Nephron (organoid): ENCODE results near the gene SMG6.
"Not testable (repeated sequence)": the region's sequence is repeated elsewhere in the genome, so short reads cannot be mapped to it uniquely, and the experiment has no call there.

Experiments
- H3K27ac Mint-ChIP-seq, 3 experiments: 2 replicates each; pipeline ENCODE4 v1.8.0; 2020; ENCODE audit warnings: mixed read lengths in 3 of 3, mild to moderate bottlenecking in 2 of 3, moderate library complexity in 1 of 3
- H3K27me3 Mint-ChIP-seq: 2 replicates; pipeline ENCODE4 v1.8.0; 2021; ENCODE audit warnings: low read depth, mild to moderate bottlenecking, moderate library complexity, mixed read lengths
- H3K36me3 Mint-ChIP-seq: 2 replicates; pipeline ENCODE4 v1.8.0; 2020; ENCODE audit warnings: low read depth, mixed read lengths
- H3K4me1 Mint-ChIP-seq: 2 replicates; pipeline ENCODE4 v1.8.0; 2020; ENCODE audit warnings: mixed read lengths
- H3K4me3 Mint-ChIP-seq, 3 experiments: 2 replicates each; pipeline ENCODE4 v1.8.0; 2020; ENCODE audit warnings: mild to moderate bottlenecking in 3 of 3, mixed read lengths in 3 of 3, moderate library complexity in 2 of 3
- H3K9me3 Mint-ChIP-seq: 2 replicates; pipeline ENCODE4 v1.8.0; 2020; ENCODE audit warnings: mixed read lengths
- TF ChIP-seq, protein P1 (sequence below), 3 experiments: fragments of 200-600 bp; sonication (generic); IDR thresholded peaks; one replicate each; pipeline ENCODE4 v1.5.0; 2021; ENCODE audit warnings: antibody characterized with exemption in 3 of 3; ENCODE audit not compliant: unreplicated experiment in 3 of 3

SMG6 gene

DNA sequence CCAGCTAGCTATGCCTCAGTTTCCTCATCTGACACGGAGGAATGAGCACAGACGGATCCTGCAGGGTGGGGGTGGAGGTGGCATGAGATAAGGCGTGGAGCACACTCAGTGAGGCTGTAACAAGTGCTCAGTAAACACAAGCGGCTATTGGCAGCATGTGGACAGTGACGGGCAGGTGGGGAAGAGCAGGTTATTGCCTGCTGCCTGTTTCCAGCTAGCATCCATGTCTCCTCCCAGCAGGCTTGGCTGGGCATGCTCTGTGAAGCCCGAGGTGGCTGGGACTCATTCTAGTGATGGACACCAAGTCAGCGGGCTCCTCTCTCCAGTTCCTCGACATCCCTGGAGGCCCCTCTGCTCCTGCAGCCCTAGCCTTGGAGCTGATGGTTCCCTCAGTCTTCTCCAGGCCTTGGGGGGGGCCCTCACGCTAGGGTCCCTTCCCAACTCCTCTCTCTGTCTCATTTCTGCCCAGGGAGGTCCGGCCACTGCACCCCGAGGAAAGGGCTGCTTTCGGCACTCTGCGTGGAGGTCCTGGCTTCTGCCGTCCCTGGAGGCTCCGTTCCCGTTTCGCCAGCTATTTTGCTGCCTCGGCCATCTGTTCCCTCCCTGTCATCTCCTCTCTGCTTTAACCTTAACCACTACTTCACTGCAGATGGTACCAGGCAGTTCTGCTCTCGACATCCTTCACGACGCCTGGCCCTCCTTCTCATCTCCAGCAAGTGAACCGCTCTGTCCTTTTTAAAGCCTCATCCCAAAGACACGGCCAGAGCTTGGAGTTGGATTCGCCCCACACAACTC is 284.7 kb downstream of the SMG6 start:
- Mint-ChIP-seq H3K4me1 (peaks cover 11% of the 10 kb centered on the region), H3K27me3 (peaks cover 83% of the 10 kb centered on the region), H3K27ac (no peak overlapping the region), H3K36me3 (no peaks in the 10 kb centered on the region), H3K9me3 (peaks cover 1% of the 10 kb centered on the region), H3K4me3 (no peak overlapping the region)
- TF ChIP-seq, protein P1, sequence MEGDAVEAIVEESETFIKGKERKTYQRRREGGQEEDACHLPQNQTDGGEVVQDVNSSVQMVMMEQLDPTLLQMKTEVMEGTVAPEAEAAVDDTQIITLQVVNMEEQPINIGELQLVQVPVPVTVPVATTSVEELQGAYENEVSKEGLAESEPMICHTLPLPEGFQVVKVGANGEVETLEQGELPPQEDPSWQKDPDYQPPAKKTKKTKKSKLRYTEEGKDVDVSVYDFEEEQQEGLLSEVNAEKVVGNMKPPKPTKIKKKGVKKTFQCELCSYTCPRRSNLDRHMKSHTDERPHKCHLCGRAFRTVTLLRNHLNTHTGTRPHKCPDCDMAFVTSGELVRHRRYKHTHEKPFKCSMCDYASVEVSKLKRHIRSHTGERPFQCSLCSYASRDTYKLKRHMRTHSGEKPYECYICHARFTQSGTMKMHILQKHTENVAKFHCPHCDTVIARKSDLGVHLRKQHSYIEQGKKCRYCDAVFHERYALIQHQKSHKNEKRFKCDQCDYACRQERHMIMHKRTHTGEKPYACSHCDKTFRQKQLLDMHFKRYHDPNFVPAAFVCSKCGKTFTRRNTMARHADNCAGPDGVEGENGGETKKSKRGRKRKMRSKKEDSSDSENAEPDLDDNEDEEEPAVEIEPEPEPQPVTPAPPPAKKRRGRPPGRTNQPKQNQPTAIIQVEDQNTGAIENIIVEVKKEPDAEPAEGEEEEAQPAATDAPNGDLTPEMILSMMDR (IDR thresholded peaks at IDR 0.05; ENCODE audit: unreplicated experiment in 3 of 3), result no peak

DNA sequence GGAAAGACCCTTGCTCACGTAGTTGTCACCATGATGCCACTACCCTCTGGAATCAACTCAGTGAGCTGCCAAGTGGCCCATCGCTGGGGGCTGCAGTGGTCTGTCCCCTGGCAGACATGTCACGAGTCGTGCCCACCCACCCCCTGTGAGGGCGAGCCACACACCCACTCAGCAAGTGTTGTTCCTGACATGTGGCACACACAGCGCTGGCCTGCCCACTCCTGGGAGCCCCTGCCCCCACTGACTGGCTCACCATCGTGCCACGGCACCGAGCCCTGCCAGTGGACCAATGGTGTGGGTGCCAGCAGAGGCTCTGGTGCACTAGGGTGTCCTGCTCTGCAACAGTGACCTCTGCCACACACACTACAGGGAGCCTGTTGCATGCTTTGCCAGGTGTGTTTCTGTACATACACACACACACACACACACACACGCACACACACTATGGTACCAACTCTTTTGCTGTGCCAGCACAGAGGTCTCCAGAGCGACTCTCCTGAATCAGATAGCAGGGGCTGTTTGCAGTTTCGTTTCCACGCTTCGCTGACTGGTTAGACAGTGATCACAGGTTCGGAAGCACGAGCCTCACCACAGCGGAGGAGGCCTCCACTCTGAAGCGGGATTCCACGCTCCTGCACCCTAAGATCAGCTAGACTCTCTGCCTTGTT is 286.2 kb downstream of the SMG6 start:
- Mint-ChIP-seq H3K9me3 (peaks cover 3% of the 10 kb centered on the region), H3K27me3 (peaks cover 81% of the 10 kb centered on the region), H3K27ac (peak overlapping the region in 1 of 3 experiments; percentile 10), H3K4me1 (peaks cover 14% of the 10 kb centered on the region), H3K4me3 (no peak overlapping the region), H3K36me3 (no peaks in the 10 kb centered on the region)
- TF ChIP-seq, protein P1 (IDR thresholded peaks at IDR 0.05; ENCODE audit: unreplicated experiment in 3 of 3), result no peak

DNA sequence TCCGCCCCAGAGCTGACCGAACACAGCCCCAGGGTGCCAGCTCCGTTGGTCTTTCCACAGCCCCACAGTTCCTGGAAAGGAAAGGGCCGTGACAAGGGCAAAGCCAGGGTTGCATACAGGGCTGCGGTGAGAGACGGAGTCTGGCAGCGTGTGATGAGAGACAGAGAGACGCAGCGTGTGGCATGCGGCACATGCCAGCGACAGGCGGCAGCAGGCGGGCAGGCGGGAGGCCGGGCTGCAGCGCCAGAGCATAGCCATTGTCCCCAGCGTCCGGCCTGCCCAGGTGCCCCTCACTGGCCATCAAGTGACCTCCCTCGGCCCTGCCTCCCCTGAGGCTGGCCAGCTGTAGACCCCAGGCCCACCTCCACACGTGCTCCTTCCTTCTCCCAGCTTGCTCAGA is 287.1 kb downstream of the SMG6 start:
- Mint-ChIP-seq H3K4me3 (no peak overlapping the region), H3K36me3 (no peaks in the 10 kb centered on the region), H3K27ac (no peak overlapping the region), H3K27me3 (peaks cover 82% of the 10 kb centered on the region), H3K9me3 (peaks cover 3% of the 10 kb centered on the region), H3K4me1 (peaks cover 23% of the 10 kb centered on the region)
- TF ChIP-seq, protein P1 (IDR thresholded peaks at IDR 0.05; ENCODE audit: unreplicated experiment in 3 of 3), result no peak

DNA sequence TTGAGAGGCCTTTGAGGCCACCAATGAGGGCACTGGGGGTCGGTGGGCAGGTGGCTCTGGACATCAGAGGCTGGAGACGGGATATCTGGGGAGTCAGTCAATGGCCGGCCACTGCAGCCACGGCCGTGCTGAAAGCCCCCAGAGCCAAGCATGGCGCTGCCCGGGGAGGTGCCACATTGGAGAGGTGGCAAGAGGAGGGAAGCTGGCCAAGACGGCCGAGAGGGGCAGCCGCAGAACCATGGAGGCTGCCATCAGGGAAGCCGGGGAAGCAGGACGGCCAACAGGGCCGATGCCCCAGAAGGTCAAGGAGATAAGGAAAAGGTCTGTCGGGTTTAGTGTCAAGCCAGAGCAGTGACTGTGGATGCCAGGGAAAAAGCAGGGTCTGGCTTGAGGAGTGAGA is 288.3 kb downstream of the SMG6 start:
- Mint-ChIP-seq H3K9me3 (peaks cover 3% of the 10 kb centered on the region), H3K4me1 (peaks cover 26% of the 10 kb centered on the region), H3K27ac (no peak overlapping the region), H3K27me3 (peaks cover 81% of the 10 kb centered on the region), H3K4me3 (no peak overlapping the region), H3K36me3 (no peaks in the 10 kb centered on the region)
- TF ChIP-seq, protein P1 (IDR thresholded peaks at IDR 0.05; ENCODE audit: unreplicated experiment in 3 of 3), result no peak

DNA sequence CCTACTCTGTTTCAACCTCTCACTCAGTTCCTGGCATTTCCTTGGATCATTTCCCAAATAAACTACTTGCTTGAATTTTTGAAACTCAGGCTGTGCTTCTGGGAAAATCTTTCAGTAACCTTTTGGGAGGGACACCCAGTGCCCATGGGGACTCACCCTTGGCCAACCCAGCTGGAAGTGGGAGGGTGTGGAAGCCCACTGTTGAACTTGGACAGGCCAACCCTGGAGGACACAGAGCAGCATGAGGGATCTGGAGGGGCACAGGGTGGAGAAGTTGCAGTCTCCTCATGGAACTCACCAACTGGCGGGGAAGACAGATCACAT is 289.6 kb downstream of the SMG6 start:
- peaks cover 3% of the 10 kb centered on the region for H3K9me3 Mint-ChIP-seq
- no peak overlapping the region for H3K4me3 Mint-ChIP-seq
- H3K27me3 Mint-ChIP-seq, result peaks cover 68% of the 10 kb centered on the region
- H3K4me1 Mint-ChIP-seq, result peaks cover 26% of the 10 kb centered on the region
- H3K27ac Mint-ChIP-seq, result no peak overlapping the region
- TF ChIP-seq, protein P1 (IDR thresholded peaks at IDR 0.05; ENCODE audit: unreplicated experiment in 3 of 3), result no peak
- no peaks in the 10 kb centered on the region for H3K36me3 Mint-ChIP-seq

DNA sequence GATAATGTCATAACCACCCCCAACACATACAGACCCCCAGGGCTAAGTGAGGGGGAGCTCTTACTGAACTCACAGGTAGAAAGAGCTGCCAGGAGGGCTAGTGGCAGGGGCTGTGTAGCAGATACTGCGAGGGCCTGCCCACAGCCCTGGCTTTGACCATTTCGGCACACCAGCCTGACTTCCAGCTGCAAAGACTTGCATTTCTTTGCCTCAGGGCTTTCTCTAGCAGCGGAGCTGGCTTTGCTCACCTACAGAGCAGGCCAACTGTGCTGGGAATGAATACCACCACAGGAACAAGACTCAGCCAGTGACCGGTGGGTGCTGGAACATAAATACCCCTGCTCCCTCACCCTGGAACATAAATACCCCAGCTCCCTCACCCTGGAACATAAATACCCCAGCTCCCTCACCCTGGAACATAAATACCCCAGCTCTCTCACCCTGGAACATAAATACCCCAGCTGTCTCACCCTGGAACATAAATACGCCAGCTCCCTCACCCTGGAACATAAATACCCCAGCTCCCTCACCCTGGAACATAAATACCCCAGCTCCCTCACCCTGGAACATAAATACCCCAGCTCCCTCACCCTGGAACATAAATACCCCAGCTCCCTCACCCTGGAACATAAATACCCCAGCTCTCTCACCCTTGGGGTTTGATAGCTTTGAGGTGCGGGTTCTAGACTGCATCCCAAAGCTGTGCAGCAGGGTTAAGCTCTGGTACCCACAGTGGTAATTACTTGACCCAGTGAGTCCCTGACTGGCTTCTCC is 290.2 kb downstream of the SMG6 start:
- peaks cover 62% of the 10 kb centered on the region for H3K27me3 Mint-ChIP-seq
- H3K27ac Mint-ChIP-seq, H3K36me3 Mint-ChIP-seq, H3K4me3 Mint-ChIP-seq, H3K9me3 Mint-ChIP-seq: not testable (repeated sequence)
- H3K4me1 Mint-ChIP-seq, result peaks cover 25% of the 10 kb centered on the region
